ENCODE measurements around the gene SMIM17.

DNA sequence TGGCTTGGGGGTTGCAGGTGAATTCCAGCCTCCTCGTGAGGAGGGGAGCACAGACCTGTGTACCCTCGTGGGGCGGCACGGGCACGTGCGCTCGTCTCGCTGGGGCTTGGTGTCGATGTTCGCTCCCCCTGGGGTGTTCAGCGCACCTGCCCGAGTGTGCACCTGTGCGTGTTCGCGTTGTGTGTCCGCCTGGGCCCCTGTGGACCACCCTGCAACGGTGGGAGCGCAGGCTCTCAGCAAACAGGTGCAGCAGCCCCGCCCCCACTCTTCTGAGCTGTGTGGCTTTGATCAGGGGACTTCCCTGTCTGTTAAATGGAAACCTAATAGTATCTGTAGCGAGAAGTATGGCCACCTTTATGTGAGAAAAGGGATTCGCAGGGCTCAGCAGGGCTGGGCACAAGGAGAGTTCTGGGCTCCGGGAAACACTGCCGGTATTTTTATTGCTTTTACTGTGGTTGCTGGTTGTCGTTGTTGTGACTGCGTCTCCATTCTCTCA, 549 bp downstream of the SMIM17 start:
- TF ChIP-seq POLR2AphosphoS5 (IDR thresholded peaks at IDR 0.05; ENCODE audit: low read depth) (no peak), EZH2 (IDR thresholded peaks at IDR 0.05; ENCODE audit: low read depth, unreplicated experiment) (no peak), ZNF114 (CRISPR knock-in tag; IDR thresholded peaks at IDR 0.05) (no peak), JUNB (IDR thresholded peaks at IDR 0.05; ENCODE audit: unreplicated experiment) (no peak), EZH2phosphoT487 (IDR thresholded peaks at IDR 0.05; ENCODE audit: unreplicated experiment) (no peak), NANOG (IDR thresholded peaks at IDR 0.05; ENCODE audit: borderline replicate concordance) (no peak), CREB1 (CRISPR knock-in tag; IDR thresholded peaks at IDR 0.05; ENCODE audit: low read depth) (no peak), ZNF331 (CRISPR knock-in tag; IDR thresholded peaks at IDR 0.05; ENCODE audit: low read depth) (no peak), STAT1 (IDR thresholded peaks at IDR 0.05; ENCODE audit: unreplicated experiment) (no peak)
- TF ChIP-seq, protein P1, sequence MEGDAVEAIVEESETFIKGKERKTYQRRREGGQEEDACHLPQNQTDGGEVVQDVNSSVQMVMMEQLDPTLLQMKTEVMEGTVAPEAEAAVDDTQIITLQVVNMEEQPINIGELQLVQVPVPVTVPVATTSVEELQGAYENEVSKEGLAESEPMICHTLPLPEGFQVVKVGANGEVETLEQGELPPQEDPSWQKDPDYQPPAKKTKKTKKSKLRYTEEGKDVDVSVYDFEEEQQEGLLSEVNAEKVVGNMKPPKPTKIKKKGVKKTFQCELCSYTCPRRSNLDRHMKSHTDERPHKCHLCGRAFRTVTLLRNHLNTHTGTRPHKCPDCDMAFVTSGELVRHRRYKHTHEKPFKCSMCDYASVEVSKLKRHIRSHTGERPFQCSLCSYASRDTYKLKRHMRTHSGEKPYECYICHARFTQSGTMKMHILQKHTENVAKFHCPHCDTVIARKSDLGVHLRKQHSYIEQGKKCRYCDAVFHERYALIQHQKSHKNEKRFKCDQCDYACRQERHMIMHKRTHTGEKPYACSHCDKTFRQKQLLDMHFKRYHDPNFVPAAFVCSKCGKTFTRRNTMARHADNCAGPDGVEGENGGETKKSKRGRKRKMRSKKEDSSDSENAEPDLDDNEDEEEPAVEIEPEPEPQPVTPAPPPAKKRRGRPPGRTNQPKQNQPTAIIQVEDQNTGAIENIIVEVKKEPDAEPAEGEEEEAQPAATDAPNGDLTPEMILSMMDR (conservative IDR thresholded peaks at IDR 0.05; ENCODE audit: low read depth in 2 of 2) = no peak
- TF ChIP-seq, protein P2, sequence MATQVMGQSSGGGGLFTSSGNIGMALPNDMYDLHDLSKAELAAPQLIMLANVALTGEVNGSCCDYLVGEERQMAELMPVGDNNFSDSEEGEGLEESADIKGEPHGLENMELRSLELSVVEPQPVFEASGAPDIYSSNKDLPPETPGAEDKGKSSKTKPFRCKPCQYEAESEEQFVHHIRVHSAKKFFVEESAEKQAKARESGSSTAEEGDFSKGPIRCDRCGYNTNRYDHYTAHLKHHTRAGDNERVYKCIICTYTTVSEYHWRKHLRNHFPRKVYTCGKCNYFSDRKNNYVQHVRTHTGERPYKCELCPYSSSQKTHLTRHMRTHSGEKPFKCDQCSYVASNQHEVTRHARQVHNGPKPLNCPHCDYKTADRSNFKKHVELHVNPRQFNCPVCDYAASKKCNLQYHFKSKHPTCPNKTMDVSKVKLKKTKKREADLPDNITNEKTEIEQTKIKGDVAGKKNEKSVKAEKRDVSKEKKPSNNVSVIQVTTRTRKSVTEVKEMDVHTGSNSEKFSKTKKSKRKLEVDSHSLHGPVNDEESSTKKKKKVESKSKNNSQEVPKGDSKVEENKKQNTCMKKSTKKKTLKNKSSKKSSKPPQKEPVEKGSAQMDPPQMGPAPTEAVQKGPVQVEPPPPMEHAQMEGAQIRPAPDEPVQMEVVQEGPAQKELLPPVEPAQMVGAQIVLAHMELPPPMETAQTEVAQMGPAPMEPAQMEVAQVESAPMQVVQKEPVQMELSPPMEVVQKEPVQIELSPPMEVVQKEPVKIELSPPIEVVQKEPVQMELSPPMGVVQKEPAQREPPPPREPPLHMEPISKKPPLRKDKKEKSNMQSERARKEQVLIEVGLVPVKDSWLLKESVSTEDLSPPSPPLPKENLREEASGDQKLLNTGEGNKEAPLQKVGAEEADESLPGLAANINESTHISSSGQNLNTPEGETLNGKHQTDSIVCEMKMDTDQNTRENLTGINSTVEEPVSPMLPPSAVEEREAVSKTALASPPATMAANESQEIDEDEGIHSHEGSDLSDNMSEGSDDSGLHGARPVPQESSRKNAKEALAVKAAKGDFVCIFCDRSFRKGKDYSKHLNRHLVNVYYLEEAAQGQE (IDR thresholded peaks at IDR 0.05; ENCODE audit: unreplicated experiment) = no peak
- TF ChIP-seq, protein P3, sequence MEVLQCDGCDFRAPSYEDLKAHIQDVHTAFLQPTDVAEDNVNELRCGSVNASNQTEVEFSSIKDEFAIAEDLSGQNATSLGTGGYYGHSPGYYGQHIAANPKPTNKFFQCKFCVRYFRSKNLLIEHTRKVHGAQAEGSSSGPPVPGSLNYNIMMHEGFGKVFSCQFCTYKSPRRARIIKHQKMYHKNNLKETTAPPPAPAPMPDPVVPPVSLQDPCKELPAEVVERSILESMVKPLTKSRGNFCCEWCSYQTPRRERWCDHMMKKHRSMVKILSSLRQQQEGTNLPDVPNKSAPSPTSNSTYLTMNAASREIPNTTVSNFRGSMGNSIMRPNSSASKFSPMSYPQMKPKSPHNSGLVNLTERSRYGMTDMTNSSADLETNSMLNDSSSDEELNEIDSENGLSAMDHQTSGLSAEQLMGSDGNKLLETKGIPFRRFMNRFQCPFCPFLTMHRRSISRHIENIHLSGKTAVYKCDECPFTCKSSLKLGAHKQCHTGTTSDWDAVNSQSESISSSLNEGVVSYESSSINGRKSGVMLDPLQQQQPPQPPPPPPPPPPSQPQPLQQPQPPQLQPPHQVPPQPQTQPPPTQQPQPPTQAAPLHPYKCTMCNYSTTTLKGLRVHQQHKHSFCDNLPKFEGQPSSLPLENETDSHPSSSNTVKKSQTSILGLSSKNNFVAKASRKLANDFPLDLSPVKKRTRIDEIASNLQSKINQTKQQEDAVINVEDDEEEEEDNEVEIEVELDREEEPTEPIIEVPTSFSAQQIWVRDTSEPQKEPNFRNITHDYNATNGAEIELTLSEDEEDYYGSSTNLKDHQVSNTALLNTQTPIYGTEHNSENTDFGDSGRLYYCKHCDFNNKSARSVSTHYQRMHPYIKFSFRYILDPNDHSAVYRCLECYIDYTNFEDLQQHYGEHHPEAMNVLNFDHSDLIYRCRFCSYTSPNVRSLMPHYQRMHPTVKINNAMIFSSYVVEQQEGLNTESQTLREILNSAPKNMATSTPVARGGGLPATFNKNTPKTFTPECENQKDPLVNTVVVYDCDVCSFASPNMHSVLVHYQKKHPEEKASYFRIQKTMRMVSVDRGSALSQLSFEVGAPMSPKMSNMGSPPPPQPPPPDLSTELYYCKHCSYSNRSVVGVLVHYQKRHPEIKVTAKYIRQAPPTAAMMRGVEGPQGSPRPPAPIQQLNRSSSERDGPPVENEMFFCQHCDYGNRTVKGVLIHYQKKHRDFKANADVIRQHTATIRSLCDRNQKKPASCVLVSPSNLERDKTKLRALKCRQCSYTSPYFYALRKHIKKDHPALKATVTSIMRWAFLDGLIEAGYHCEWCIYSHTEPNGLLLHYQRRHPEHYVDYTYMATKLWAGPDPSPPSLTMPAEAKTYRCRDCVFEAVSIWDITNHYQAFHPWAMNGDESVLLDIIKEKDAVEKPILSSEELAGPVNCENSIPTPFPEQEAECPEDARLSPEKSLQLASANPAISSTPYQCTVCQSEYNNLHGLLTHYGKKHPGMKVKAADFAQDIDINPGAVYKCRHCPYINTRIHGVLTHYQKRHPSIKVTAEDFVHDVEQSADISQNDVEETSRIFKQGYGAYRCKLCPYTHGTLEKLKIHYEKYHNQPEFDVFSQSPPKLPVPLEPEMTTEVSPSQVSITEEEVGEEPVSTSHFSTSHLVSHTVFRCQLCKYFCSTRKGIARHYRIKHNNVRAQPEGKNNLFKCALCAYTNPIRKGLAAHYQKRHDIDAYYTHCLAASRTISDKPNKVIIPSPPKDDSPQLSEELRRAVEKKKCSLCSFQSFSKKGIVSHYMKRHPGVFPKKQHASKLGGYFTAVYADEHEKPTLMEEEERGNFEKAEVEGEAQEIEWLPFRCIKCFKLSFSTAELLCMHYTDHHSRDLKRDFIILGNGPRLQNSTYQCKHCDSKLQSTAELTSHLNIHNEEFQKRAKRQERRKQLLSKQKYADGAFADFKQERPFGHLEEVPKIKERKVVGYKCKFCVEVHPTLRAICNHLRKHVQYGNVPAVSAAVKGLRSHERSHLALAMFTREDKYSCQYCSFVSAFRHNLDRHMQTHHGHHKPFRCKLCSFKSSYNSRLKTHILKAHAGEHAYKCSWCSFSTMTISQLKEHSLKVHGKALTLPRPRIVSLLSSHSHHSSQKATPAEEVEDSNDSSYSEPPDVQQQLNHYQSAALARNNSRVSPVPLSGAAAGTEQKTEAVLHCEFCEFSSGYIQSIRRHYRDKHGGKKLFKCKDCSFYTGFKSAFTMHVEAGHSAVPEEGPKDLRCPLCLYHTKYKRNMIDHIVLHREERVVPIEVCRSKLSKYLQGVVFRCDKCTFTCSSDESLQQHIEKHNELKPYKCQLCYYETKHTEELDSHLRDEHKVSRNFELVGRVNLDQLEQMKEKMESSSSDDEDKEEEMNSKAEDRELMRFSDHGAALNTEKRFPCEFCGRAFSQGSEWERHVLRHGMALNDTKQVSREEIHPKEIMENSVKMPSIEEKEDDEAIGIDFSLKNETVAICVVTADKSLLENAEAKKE (CRISPR knock-in tag; IDR thresholded peaks at IDR 0.05) = no peak
- TF ChIP-seq, protein P4, sequence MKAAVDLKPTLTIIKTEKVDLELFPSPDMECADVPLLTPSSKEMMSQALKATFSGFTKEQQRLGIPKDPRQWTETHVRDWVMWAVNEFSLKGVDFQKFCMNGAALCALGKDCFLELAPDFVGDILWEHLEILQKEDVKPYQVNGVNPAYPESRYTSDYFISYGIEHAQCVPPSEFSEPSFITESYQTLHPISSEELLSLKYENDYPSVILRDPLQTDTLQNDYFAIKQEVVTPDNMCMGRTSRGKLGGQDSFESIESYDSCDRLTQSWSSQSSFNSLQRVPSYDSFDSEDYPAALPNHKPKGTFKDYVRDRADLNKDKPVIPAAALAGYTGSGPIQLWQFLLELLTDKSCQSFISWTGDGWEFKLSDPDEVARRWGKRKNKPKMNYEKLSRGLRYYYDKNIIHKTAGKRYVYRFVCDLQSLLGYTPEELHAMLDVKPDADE (IDR thresholded peaks at IDR 0.05) = no peak

All from GM23338 (cell line).